GM19239 (cell line): ENCODE measurements around the gene SGPP2.
"Not testable (repeated sequence)": the region's sequence is repeated elsewhere in the genome, so short reads cannot be mapped to it uniquely, and the experiment has no call there.

Experiments used
- DNase-seq: peaks from one replicate; pipeline ENCODE4 v3.0.0; 2011; ENCODE audit warnings: low spot score; ENCODE audit not compliant: insufficient read length
- FAIRE-seq: peaks from 2 replicates; lab custom pipeline; 2011; peaks lifted over from hg19 to GRCh38; lab: Jason Lieb, UNC

Gene SGPP2

DNA sequence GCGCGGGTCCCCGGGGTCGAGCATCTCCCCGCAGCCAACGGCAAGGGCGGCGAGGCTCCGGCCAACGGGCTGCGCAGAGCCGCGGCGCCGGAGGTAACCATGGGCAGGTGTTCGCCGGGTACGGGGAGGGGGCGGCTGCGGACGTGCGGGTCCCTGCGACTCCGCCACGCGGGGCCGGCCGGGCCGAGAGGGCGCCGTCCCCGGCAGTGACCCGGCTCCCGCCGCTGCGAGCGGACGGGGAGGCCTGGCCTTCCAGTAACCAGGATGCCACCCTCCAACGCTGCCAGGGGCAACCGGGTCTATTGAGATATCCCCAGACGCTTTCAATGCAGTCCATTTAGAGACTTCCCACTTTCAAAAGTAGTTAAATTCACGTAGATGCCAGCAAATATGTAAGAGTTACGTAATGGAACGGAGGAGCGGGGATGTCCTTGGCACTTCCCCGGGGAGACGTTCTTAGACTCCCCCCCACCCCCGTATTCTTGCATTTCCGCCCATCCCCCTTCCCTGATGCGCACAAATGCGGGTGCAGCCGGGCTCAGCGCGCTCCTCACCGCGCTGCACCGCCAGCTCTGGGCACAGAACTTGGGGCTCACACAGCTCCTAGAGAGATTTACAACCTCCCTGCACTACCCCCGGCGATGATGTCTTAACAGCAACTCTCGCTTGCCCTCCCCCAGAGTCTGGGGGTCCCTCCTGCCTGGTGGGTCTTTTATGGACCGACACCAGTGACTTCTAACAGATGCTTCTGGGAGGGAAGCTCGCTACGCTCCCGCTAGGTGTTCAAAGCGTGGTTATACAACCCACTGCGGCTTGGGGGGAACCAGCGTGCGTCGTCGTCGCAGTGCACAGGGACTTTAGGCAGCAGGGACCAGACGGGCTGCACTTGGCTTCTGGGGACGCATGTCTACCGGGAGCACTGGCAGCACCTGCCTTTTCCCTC is 657 bp downstream of the SGPP2 start:
- DNase-seq (no peak), FAIRE-seq (peak; percentile 93)

DNA sequence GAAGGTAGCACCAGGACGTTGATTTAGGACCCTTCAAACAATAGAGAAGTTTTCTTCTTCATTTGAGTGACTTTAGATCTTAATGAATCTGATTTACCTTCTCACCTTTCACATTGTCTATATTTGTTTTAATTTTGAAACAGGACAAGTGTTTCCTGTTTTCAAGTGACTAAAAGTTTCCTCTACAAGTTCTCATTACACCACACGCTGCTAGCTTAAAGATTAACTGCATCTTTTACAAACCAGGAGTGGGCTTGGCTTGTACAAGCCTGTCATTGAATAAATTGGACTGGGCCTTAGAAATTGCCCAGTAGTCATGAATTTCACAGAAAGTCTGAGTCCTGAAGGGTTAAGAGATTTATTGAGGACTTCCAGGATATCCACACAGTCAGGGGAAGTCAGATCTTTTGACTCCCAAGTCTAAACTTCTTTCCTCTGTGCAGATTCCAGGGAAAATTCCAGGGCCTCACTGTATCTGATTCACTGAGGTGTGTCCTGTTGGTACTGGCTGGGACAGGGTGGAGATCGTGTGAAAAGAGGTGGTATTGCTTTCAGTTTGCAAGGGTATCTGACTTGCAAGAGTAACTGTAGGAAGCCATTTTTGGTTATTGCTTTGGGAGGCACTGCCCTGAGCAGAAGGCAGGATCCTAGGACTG is 3.4 kb downstream of the SGPP2 start:
- FAIRE-seq, result peak; percentile 99
- DNase-seq, result no peak

DNA sequence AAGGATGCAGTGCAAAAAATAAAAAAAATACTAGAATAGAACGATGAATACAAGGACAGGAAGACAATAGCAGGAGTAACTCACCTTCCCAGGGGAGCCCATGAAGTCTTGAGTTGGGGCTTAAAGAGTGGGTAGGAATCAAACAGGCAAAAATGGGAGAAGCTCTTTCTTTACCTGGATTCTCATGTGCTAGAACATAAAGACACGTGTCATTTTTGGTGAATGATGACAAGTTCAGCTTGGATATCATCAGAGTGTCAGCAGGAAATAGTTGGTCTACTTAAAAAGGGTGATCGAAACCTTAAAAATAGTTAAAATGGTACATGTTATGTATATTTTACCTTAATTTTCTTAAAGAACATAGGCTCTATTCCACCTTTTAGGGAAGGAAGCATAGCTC is 5.7 kb downstream of the SGPP2 start:
- DNase-seq (no peak), FAIRE-seq (no peak)

- peak; percentile 26 for FAIRE-seq
- DNase-seq, result no peak
These were observed 6.3 kb downstream of the SGPP2 start for GRCh38 chr2:222430681-222431080.

GRCh38 chr2:222431869-222432268 is 7.5 kb downstream of the SGPP2 start:
- FAIRE-seq (no peak), DNase-seq (no peak)

DNA sequence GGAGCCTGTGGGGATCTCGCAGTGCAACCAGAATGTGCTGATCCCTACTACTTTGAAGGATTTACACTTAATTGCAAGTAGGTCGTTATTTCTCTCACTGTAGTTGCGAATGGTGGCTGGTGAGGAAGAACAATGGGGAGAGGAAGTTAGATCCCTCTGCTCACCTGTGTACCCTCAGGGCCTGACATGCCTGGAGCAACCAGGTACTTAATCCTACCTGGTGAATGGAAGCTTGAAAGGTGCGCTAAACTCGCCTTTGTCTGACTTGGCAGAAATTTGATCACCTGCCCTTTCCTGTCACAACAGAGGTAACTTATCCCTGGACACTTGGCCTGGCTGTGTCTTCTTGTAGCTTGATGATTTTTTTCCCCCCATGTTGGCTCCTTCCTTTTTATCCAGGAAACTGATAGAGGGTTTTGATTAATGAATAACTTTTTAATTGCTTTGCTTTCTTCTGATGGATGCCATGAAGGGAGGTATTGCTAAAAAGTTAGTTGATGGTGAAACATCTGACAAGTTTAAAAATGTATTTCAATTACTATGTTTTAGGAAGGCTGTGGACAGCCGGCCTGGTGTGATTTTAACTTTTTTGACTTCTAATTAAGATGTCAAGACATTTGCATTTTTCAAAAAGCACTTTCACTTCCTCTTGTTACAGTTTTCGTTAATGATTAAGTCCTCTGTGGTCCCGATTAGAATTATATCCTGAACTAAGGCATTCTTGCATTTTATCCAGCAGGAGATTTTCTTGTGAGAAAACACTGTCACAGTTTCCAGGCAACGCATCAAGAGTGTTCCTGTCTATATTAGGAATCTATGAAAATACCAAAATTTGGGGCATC is 9.2 kb downstream of the SGPP2 start:
- DNase-seq, result no peak
- peak; percentile 95 for FAIRE-seq

DNA sequence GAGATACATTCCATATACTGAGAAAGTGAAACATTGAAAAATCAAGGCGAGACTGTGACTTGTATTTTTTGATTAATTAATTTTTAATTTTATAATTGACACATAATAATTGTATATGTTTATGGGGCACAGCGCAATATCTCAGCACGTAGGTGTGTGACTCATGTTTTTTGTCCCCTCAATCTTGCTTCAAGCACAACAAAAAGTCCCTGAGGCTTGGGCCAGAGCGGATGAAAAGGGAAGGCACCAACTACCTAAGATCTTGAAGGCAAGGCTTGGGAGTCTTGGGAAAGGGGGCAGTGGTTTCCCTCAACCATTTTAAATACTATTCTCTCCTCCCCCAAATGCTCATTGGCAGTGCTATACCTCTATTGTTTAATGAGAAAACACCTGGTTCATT is 9.9 kb downstream of the SGPP2 start:
- FAIRE-seq (peak; percentile 64), DNase-seq (no peak)

DNA sequence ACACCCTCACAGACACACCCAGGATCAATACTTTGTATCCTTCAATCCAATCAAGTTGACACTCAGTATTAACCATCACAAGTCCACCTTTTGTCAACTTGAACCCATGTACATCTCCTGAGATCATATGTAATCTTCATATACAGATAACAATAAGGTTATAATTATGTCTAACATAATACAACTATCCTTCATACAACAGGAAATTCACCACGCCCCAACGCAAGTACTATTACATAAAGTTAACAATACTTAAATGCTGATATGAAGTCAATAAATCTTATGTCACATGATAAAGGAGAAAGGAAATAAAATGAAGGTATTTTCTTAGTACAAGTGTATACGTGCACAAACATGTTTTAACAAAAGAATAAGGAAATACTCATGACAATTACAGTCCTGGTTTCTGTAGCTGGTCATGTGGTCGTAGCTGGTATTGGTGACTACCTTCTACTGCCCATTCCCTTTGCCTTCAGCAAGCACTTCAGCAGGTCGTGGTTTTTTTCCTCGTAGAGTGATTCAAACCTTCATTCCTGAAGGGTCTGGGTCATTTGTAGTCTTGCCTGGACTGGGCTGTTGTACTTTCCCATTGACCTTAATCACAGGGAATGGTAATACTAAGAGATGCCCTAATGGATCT is 11.2 kb downstream of the SGPP2 start:
- DNase-seq, FAIRE-seq: not testable (repeated sequence)

- FAIRE-seq, result no peak
- no peak for DNase-seq
These were observed 11.7 kb downstream of the SGPP2 start for GRCh38 chr2:222436040-222436413.

- FAIRE-seq (peak; percentile 47), DNase-seq (no peak)
These were observed 15.3 kb downstream of the SGPP2 start for GRCh38 chr2:222439692-222440091.

DNA sequence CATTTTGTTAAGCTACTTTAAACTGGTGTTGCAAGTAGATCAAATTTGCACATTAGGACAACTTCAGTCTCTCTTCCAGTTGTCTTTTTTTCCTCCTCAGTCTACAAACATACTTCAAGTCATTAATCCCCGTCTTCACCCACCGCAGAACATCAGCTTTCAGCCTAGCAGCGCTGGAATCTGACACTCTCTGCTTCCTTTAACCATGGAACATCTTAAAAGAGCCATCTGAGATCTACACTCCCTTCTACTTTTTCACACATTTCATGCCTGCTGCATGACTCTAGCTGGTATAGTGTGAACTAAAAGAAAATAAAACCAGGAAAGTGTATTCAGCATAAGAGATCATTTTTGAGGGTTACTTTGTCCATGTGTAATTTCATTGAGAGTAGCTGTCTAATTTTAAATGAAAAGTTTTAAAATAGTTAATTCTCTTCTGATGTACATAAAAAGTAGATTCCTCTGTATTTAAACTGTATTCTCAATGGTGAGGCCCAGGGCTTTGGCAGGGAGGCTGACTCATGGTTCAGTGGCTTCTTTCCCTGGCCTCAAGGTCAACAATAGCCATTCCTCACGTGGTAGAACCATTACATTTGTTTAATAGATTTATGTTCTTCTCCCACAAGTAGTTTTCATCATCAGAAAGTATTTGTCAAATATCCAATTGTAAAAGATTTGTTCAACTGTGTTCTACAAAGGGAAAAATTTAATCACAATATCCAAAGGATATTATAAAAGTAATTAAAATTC is 16.5 kb downstream of the SGPP2 start:
- FAIRE-seq, result peak; percentile 37
- DNase-seq, result no peak

DNA sequence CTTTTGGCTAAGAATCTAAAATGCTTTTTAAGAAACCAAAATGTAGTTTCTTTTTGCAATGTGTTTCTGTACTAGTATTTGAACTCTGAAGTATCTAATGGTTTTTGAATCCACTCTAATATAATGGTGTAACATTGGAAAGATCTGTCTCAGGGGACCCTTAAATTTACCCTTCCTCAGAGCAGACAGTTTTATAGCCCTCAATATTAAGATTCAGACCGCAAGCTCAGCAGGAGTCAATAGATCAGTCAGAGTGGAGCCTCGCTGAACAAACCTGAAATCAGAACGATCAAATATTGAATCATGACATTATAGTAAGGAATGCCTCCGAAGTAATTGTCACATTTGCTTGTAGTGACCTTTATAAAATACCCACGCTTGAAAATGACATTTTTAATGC is 18.3 kb downstream of the SGPP2 start:
- FAIRE-seq (no peak), DNase-seq (no peak)

- FAIRE-seq (peak; percentile 68), DNase-seq (no peak)
These were observed 20.9 kb downstream of the SGPP2 start for GRCh38 chr2:222445227-222445626.

GRCh38 chr2:222447131-222447530 is 22.8 kb downstream of the SGPP2 start:
- DNase-seq, result no peak
- FAIRE-seq, result peak; percentile 85

DNA sequence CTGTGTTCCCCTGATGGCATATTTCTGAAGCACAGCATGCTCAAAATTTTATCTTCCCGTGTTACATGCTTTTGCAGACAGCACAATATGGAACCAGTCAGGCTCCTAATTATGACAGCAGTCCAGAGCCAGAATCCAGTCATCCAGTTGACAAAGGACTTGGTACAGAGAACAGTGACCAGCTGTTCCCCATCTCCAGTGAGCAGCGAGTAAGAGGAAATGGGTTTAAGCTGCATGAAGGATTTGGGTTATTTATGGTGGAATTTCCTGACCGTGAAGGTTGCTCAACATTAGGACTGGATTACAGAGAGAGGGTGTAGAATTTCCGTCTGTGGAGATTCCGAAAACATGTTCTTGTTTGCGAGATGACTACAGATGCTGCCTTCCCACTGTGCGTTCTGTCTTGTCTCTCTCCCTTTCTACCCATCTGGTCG is 24.4 kb downstream of the SGPP2 start:
- peak; percentile 82 for FAIRE-seq
- DNase-seq, result no peak

DNA sequence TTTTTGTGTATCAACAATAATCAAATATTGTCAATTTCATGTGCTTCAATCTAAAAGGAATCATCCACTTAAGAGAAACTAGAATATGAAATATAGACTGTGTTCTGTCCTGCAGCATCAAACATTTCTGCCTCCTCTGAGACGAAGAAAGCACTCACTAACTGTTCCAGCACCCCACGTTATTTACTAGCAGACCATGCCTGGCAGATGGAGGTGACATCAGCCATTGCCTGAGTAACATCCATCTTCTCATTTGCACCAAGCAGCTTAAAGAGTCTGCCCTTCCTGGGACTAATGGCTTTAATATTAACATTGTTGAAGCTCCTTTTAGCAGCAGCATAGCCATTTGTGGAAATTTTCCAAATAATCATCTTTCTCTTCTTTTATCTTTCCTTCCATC is 25.7 kb downstream of the SGPP2 start:
- FAIRE-seq, result peak; percentile 28
- no peak for DNase-seq

DNA sequence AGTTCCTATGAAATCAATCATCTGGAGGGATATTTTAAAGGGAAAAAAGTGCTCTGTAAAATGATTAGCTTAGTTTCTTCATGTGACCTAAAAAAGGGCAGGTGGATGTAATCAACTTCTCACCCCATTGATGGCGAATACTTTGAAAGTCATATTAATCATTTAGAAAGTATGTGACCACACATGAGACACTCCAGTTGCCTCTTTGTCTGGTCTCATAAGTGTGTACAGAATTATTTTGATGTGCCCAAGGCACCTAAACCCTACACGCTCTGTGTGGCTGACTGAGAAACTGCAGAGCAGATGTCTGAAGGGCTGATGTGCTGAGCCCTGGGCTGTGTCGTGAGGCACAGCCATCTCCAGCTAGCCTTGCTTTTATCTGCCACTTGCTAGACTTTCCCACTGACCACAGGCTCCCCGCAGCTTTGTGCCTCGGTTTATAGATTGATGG is 26.9 kb downstream of the SGPP2 start:
- DNase-seq (peak; percentile 39), FAIRE-seq (peak; percentile 99)

GRCh38 chr2:222452422-222452950 is 28.1 kb downstream of the SGPP2 start:
- no peak for DNase-seq
- FAIRE-seq, result no peak

- no peak for FAIRE-seq
- DNase-seq, result no peak
These were observed 32.2 kb downstream of the SGPP2 start for GRCh38 chr2:222456479-222457077.
